ENCODE results near the gene PRKCA.

The PRKCA gene

DNA sequence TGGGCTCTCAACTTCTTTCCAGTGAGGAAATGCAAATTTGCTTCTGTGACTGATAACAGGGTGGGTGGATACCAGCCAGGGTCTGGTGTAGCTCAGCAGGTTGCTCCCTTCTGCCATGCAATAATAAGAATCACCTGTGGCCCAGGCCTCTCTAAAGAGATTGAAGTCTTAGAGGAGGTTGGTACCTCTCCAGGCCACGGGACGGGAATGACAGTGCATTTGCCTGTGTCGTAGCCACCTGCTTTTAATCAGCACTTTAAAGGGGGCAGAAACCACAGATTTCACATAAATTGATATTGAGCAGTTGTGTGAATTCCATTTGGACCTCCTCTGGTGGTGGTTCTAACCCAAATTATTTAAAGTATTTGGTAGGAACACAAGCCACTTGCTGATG is 246.9 kb downstream of the PRKCA start:
- Histone ChIP-seq H3K36me3 (ENCODE audit: insufficient read depth, low read length) (no peaks in the 10 kb centered on the region), H3K27me3 (ENCODE audit: insufficient read depth, low read length, poor library complexity, severe bottlenecking) (peaks cover 68% of the 10 kb centered on the region), H3K9ac (ENCODE audit: low read depth, low read length, poor library complexity, severe bottlenecking) (no peak overlapping the region), H3K9me3 (ENCODE audit: insufficient read depth, low read depth, low read length) (no peaks in the 10 kb centered on the region), H3K9me2 (replicated peaks; ENCODE audit: low read depth, low read length) (no peaks in the 10 kb centered on the region), H3K4me3 (ENCODE audit: low read length, poor library complexity, severe bottlenecking) (no peak overlapping the region), H3K4me2 (ENCODE audit: low read depth, low read length, poor library complexity, severe bottlenecking) (no peak overlapping the region), H3F3A (ENCODE audit: low read depth) (no peaks in the 10 kb centered on the region), H2AFZ (ENCODE audit: low read length) (no peak overlapping the region), H4K20me1 (ENCODE audit: insufficient read depth, low read length, poor library complexity, severe bottlenecking) (no peaks in the 10 kb centered on the region), H3K4me1 (ENCODE audit: insufficient read depth, low read length, poor library complexity, severe bottlenecking) (peaks cover 8% of the 10 kb centered on the region), H3K79me2 (ENCODE audit: insufficient read depth, low read length) (no peaks in the 10 kb centered on the region)
- no peak for TF ChIP-seq EZH2phosphoT487 (IDR thresholded peaks at IDR 0.05; ENCODE audit: borderline replicate concordance)

GRCh38 chr17:66549731-66550207 is 247.4 kb downstream of the PRKCA start:
- Histone ChIP-seq H3K9me2 (replicated peaks; ENCODE audit: low read depth, low read length) (no peaks in the 10 kb centered on the region), H3K9ac (ENCODE audit: low read depth, low read length, poor library complexity, severe bottlenecking) (no peak overlapping the region), H3K79me2 (ENCODE audit: insufficient read depth, low read length) (no peaks in the 10 kb centered on the region), H3K4me2 (ENCODE audit: low read depth, low read length, poor library complexity, severe bottlenecking) (no peak overlapping the region), H3K27me3 (ENCODE audit: insufficient read depth, low read length, poor library complexity, severe bottlenecking) (peaks cover 63% of the 10 kb centered on the region), H3K9me3 (ENCODE audit: insufficient read depth, low read depth, low read length) (no peaks in the 10 kb centered on the region), H3K36me3 (ENCODE audit: insufficient read depth, low read length) (no peaks in the 10 kb centered on the region), H4K20me1 (ENCODE audit: insufficient read depth, low read length, poor library complexity, severe bottlenecking) (no peaks in the 10 kb centered on the region), H3F3A (ENCODE audit: low read depth) (no peaks in the 10 kb centered on the region), H3K4me1 (ENCODE audit: insufficient read depth, low read length, poor library complexity, severe bottlenecking) (peaks cover 8% of the 10 kb centered on the region), H2AFZ (ENCODE audit: low read length) (no peak overlapping the region), H3K4me3 (ENCODE audit: low read length, poor library complexity, severe bottlenecking) (no peak overlapping the region)
- no peak for TF ChIP-seq CTCF (conservative IDR thresholded peaks at IDR 0.05; ENCODE audit: low read length)
- no peak for TF ChIP-seq EZH2phosphoT487 (IDR thresholded peaks at IDR 0.05; ENCODE audit: borderline replicate concordance)

GRCh38 chr17:66551839-66552238 is 249.4 kb downstream of the PRKCA start:
- H2AFZ ChIP-seq (ENCODE audit: low read length): no peak overlapping the region
- no peaks in the 10 kb centered on the region for H3K36me3 ChIP-seq (ENCODE audit: insufficient read depth, low read length)
- H3K79me2 ChIP-seq (ENCODE audit: insufficient read depth, low read length): no peaks in the 10 kb centered on the region
- no peaks in the 10 kb centered on the region for H3K9me2 ChIP-seq (replicated peaks; ENCODE audit: low read depth, low read length)
- H3F3A ChIP-seq (ENCODE audit: low read depth): no peaks in the 10 kb centered on the region
- H3K9ac ChIP-seq (ENCODE audit: low read depth, low read length, poor library complexity, severe bottlenecking): no peak overlapping the region
- H3K9me3 ChIP-seq (ENCODE audit: insufficient read depth, low read depth, low read length): no peaks in the 10 kb centered on the region
- TF ChIP-seq EZH2phosphoT487 (IDR thresholded peaks at IDR 0.05; ENCODE audit: borderline replicate concordance): no peak
- no peak for TF ChIP-seq CTCF (conservative IDR thresholded peaks at IDR 0.05; ENCODE audit: low read length)
- H3K27me3 ChIP-seq (ENCODE audit: insufficient read depth, low read length, poor library complexity, severe bottlenecking): peaks cover 44% of the 10 kb centered on the region
- no peaks in the 10 kb centered on the region for H4K20me1 ChIP-seq (ENCODE audit: insufficient read depth, low read length, poor library complexity, severe bottlenecking)
- peaks cover 8% of the 10 kb centered on the region for H3K4me1 ChIP-seq (ENCODE audit: insufficient read depth, low read length, poor library complexity, severe bottlenecking)
- no peak overlapping the region for H3K4me3 ChIP-seq (ENCODE audit: low read length, poor library complexity, severe bottlenecking)
- no peak overlapping the region for H3K4me2 ChIP-seq (ENCODE audit: low read depth, low read length, poor library complexity, severe bottlenecking)

DNA sequence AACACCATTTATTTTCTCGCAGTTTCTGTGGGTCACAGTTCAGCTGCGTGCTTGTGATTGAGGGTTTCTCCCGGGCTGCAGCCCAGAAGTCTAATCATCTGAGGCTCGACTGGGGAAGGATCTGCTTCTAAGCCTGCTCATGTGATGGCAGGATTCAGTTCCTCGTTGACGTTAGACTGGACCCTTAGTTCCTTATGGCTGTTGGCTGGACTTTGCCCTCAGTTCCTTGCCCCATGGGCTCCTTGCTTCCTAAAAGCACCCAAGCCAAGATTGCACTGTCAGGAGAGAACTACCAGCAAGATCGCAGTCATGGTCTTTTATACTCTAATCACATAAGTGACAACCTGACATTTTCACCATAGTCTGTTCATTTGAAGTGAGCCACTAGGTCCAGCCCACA is 250.0 kb downstream of the PRKCA start:
- H3K4me2 ChIP-seq (ENCODE audit: low read depth, low read length, poor library complexity, severe bottlenecking): no peak overlapping the region
- no peak overlapping the region for H2AFZ ChIP-seq (ENCODE audit: low read length)
- no peak overlapping the region for H3K4me3 ChIP-seq (ENCODE audit: low read length, poor library complexity, severe bottlenecking)
- H3K9ac ChIP-seq (ENCODE audit: low read depth, low read length, poor library complexity, severe bottlenecking): no peak overlapping the region
- H3K79me2 ChIP-seq (ENCODE audit: insufficient read depth, low read length): no peaks in the 10 kb centered on the region
- no peak for TF ChIP-seq CTCF (conservative IDR thresholded peaks at IDR 0.05; ENCODE audit: low read length)
- TF ChIP-seq EZH2phosphoT487 (IDR thresholded peaks at IDR 0.05; ENCODE audit: borderline replicate concordance): no peak
- no peaks in the 10 kb centered on the region for H3K36me3 ChIP-seq (ENCODE audit: insufficient read depth, low read length)
- no peaks in the 10 kb centered on the region for H4K20me1 ChIP-seq (ENCODE audit: insufficient read depth, low read length, poor library complexity, severe bottlenecking)
- peaks cover 41% of the 10 kb centered on the region for H3K27me3 ChIP-seq (ENCODE audit: insufficient read depth, low read length, poor library complexity, severe bottlenecking)
- peaks cover 8% of the 10 kb centered on the region for H3K4me1 ChIP-seq (ENCODE audit: insufficient read depth, low read length, poor library complexity, severe bottlenecking)
- no peaks in the 10 kb centered on the region for H3F3A ChIP-seq (ENCODE audit: low read depth)
- no peaks in the 10 kb centered on the region for H3K9me3 ChIP-seq (ENCODE audit: insufficient read depth, low read depth, low read length)
- no peaks in the 10 kb centered on the region for H3K9me2 ChIP-seq (replicated peaks; ENCODE audit: low read depth, low read length)
